ENCODE results near the gene UBTD2.

- no peak for TF ChIP-seq GATA2 (IDR thresholded peaks at IDR 0.05; ENCODE audit: low read depth, low read length)
- TF ChIP-seq GATA3 (IDR thresholded peaks at IDR 0.05; ENCODE audit: low read depth, low read length), result no peak
Measured at GRCh38 chr5:172211676-172212075, 71.9 kb downstream of the UBTD2 start.
